HepG2 (cell line): Measurements from ENCODE around the gene EPG5. TPM values are rescaled to one million over a fixed set of nuclear protein-coding genes. Genes with fewer than 3 reads are reported as not detected.

Experiments used
- ATAC-seq: fragments of 200-7000 bp; cut with Tn5 transposase; 3 replicates; pipeline ENCODE4 v1.9.1; 2020; ENCODE audit warnings: mild to moderate bottlenecking, moderate library complexity
- BruUV-seq: library from RNA; stranded (reverse); fragments of 400-500 nt; replicated peaks from 2 replicates; lab custom pipeline; 2021; lab: Mats Ljungman, UMichigan
- CTCF ChIA-PET: fragments of 300-600 bp; formaldehyde crosslinking; extraction: SDS; loops from one replicate; lab custom pipeline; 2021; ENCODE audit warnings: low total read pairs, inconsistent platforms, low intra/inter-chr PET ratio; lab: Yijun Ruan, JAX
- POLR2A ChIA-PET: fragments of 350-600 bp; sonication (Branson Sonifier 250); formaldehyde crosslinking; loops from one replicate; lab custom pipeline; 2020; ENCODE audit warnings: antibody characterized with exemption, inconsistent platforms; lab: Yijun Ruan, JAX
- DNase-seq: peaks from one replicate; pipeline ENCODE4 v3.0.0-alpha.2; 2015; ENCODE audit warnings: low spot score
- FAIRE-seq: peaks from 3 replicates; lab custom pipeline; 2011; peaks lifted over from hg19 to GRCh38; lab: Jason Lieb, UNC
- H2AFZ ChIP-seq: one replicate; pipeline ENCODE4 v1.6.1; 2011; ENCODE audit warnings: low read length, inconsistent platforms
- H3K27ac ChIP-seq: fragments of 300-600 bp; 3 replicates; pipeline ENCODE4 v1.8.0; 2011; ENCODE audit warnings: mixed run types, mild to moderate bottlenecking, mixed read lengths, low read length, inconsistent platforms; ENCODE audit not compliant: insufficient read depth; ENCODE audit errors: extremely low read length
- H3K27me3 ChIP-seq, 2 experiments: fragments of 200-600 bp in 1 of 2; 2 replicates in 1 of 2; 3 replicates in 1 of 2; pipeline versions ENCODE4 v1.6.0 to v1.8.0; 2011; ENCODE audit warnings: low read length in 2 of 2, mild to moderate bottlenecking in 2 of 2, moderate library complexity in 2 of 2, inconsistent platforms in 1 of 2; ENCODE audit not compliant: insufficient read depth in 2 of 2, control insufficient read depth in 1 of 2
- H3K36me3 ChIP-seq, 2 experiments: fragments of 200-600 bp in 1 of 2; replicated peaks in 1 of 2; 2 replicates in 1 of 2; 3 replicates in 1 of 2; pipeline versions ENCODE4 v1.5.1 to v1.8.0; 2011; ENCODE audit warnings: low read length in 2 of 2, inconsistent platforms in 1 of 2; ENCODE audit not compliant: insufficient read depth in 2 of 2, control insufficient read depth in 1 of 2
- H3K4me1 ChIP-seq: 2 replicates; pipeline ENCODE4 v1.5.1; 2012; ENCODE audit warnings: low read length, inconsistent platforms; ENCODE audit not compliant: insufficient read depth
- H3K4me2 ChIP-seq: 2 replicates; pipeline ENCODE4 v1.6.0; 2011; ENCODE audit warnings: low read depth, low read length, inconsistent platforms
- H3K4me3 ChIP-seq, 3 experiments: fragments of 200-600 bp in 1 of 3; sonication (generic), shearing (Covaris generic) in 1 of 3; replicated peaks in 1 of 3; 2 replicates each; pipeline ENCODE4 v1.5.1; 2011 to 2016; ENCODE audit warnings: low read length in 3 of 3, inconsistent platforms in 2 of 3, low read depth in 2 of 3, mild to moderate bottlenecking in 2 of 3, control low read depth in 1 of 3, mixed read lengths in 1 of 3; ENCODE audit not compliant: insufficient read depth in 1 of 3
- H3K79me2 ChIP-seq: one replicate; pipeline ENCODE4 v1.6.1; 2011; ENCODE audit warnings: low read length, inconsistent platforms; ENCODE audit not compliant: insufficient read depth
- H3K9ac ChIP-seq: 2 replicates; pipeline ENCODE4 v1.6.0; 2011; ENCODE audit warnings: mild to moderate bottlenecking, low read depth, low read length, inconsistent platforms; ENCODE audit not compliant: insufficient read depth
- H3K9me3 ChIP-seq: 2 replicates; pipeline ENCODE4 v1.5.1; 2012; ENCODE audit warnings: mild to moderate bottlenecking, low read length
- H4K20me1 ChIP-seq: 2 replicates; pipeline ENCODE4 v1.6.0; 2011; ENCODE audit warnings: inconsistent platforms, mild to moderate bottlenecking, low read length, moderate library complexity; ENCODE audit not compliant: insufficient read depth
- CBFB ChIP-seq: sonication (generic); formaldehyde crosslinking; IDR thresholded peaks from 2 replicates; pipeline ENCODE4 v1.4.0; 2020; ENCODE audit warnings: missing genetic modification reagents
- EEA1 ChIP-seq: sonication (generic); formaldehyde crosslinking; IDR thresholded peaks from 2 replicates; pipeline ENCODE4 v1.5.1; 2020; ENCODE audit warnings: mild to moderate bottlenecking, missing genetic modification reagents, borderline replicate concordance
- ERF ChIP-seq: IDR thresholded peaks from 2 replicates; pipeline ENCODE4 v1.6.1; 2018; ENCODE audit warnings: missing biosample characterization, missing genetic modification reagents
- GTF2F1 ChIP-seq: fragments of 150-350 bp; IDR thresholded peaks from 2 replicates; pipeline ENCODE4 v1.6.1; 2014; ENCODE audit warnings: low read length
- PITX1 ChIP-seq: sonication (generic); formaldehyde crosslinking; IDR thresholded peaks from 2 replicates; pipeline ENCODE4 v1.5.1; 2020; ENCODE audit warnings: mild to moderate bottlenecking, missing genetic modification reagents
- RBAK ChIP-seq: sonication (generic); formaldehyde crosslinking; IDR thresholded peaks from 2 replicates; pipeline ENCODE4 v1.5.1; 2020; ENCODE audit warnings: mild to moderate bottlenecking, missing genetic modification reagents
- SNAPC2 ChIP-seq: sonication (generic); formaldehyde crosslinking; IDR thresholded peaks from 2 replicates; pipeline ENCODE4 v1.8.1; 2022; ENCODE audit warnings: mild to moderate bottlenecking, missing genetic modification reagents
- ZMYM4 ChIP-seq: sonication (generic); formaldehyde crosslinking; IDR thresholded peaks from 2 replicates; pipeline ENCODE4 v1.8.1; 2023; ENCODE audit warnings: mild to moderate bottlenecking, missing genetic modification reagents
- ZNF530 ChIP-seq: sonication (generic); formaldehyde crosslinking; IDR thresholded peaks from 2 replicates; pipeline ENCODE4 v1.5.0; 2020; ENCODE audit warnings: low read depth, mild to moderate bottlenecking, missing genetic modification reagents
- ZNF839 ChIP-seq: sonication (generic); formaldehyde crosslinking; IDR thresholded peaks from 2 replicates; pipeline ENCODE4 v1.4.0; 2020; ENCODE audit warnings: missing genetic modification reagents, mild to moderate bottlenecking, borderline replicate concordance
- WGBS: methylation state at CpG from one replicate; pipeline ENCODE4 v1.1.6; 2017; ENCODE audit warnings: low lambda C conversion rate; 5-methylcytosine and 5-hydroxymethylcytosine counted together
- in situ Hi-C: cut with HindIII; loops from 2 replicates; pipeline ENCODE4 v1.10.0; 2017; ENCODE audit warnings: low pct_unique_long_range_greater_than_20kb; ENCODE audit not compliant: extremely low pct_ligation_motif_present
- intact Hi-C: fragments of 100-400 bp; cut with micrococcal nuclease; formaldehyde crosslinking; loops from one replicate; pipeline ENCODE4 v1.10.0; 2022; ENCODE audit not compliant: unreplicated experiment
- polyA plus RNA-seq, 8 experiments: library from polyadenylated mRNA; depleted of rRNA in 3 of 8; stranded (reverse) in 7 of 8; unstranded in 1 of 8; fragments of >200 nt; fragmentation: Illumina TruSeq in 4 of 8; extraction: Trizol in 4 of 8; gene quantifications; 2 replicates each; pipeline versions ENCODE4 v1.2.1 to v1.2.3, GENCODE V29; 2011 to 2016; ENCODE audit warnings: low read depth in 4 of 8, missing spikeins in 1 of 8, mixed read lengths in 1 of 8; ENCODE audit not compliant: insufficient read depth in 1 of 8
- total RNA-seq, 5 experiments: library from RNA; depleted of rRNA; stranded (reverse); fragments of >200 nt; fragmentation: Illumina TruSeq; extraction: Trizol; gene quantifications; 2 replicates each; pipeline ENCODE4 v1.2.3, GENCODE V29; 2016; ENCODE audit warnings: low read depth in 1 of 5
- TF ChIP-seq, protein P1 (sequence below): sonication (generic); formaldehyde crosslinking; IDR thresholded peaks from 2 replicates; pipeline ENCODE4 v1.4.0; 2020; ENCODE audit warnings: mild to moderate bottlenecking, missing genetic modification reagents, borderline replicate concordance
- TF ChIP-seq, protein P2 (sequence below): IDR thresholded peaks from 2 replicates; pipeline ENCODE4 v1.6.1; 2018; ENCODE audit warnings: missing genetic modification reagents, mild to moderate bottlenecking, missing compliant biosample characterization
- TF ChIP-seq, protein P3 (sequence below): sonication (generic); formaldehyde crosslinking; IDR thresholded peaks from 2 replicates; pipeline ENCODE4 v1.8.1; 2023; ENCODE audit warnings: missing genetic modification reagents, inconsistent platforms, borderline replicate concordance
- TF ChIP-seq, protein P4 (sequence below): IDR thresholded peaks from 2 replicates; pipeline ENCODE4 v1.6.1; 2012; ENCODE audit warnings: low read depth, low read length, improper control_type of control experiment

The EPG5 gene
- total and polyA plus RNA-seq, 2 of the 13 experiments (the other 11 are each of a cell fraction or from before 2014, with no cell fraction given) = 6.7 to 9.3 TPM

DNA sequence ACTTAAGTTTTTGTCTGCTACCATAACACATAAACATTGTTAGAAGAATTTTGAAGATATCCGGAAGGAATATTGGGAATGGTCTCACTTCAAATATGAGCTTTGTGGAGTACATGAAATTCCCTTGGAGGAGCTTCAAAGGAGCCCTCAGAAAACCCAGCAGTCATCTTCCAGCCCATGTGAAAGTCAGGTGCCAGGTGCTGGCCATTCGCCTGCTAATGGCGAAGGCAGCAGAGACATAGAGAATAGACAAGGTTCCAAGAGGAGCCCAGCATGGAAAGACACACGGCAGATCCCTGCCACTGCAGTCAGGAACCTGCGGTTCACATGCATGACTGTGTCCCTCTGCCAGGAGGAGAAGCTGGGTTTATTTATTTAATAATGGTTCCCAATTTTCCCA lies 40.0 kb upstream of the EPG5 start:
- Histone ChIP-seq H3K36me3 (no peaks in the 10 kb centered on the region), H3K9me3 (no peaks in the 10 kb centered on the region), H2AFZ (no peak overlapping the region), H3K27me3 (peaks cover 0 to 4% of the 10 kb centered on the region in 2 experiments; a peak in 1 of 5 replicates), H4K20me1 (no peaks in the 10 kb centered on the region), H3K4me1 (no peaks in the 10 kb centered on the region), H3K4me3 (no peak overlapping the region), H3K9ac (no peak overlapping the region), H3K79me2 (no peaks in the 10 kb centered on the region), H3K27ac (no peak overlapping the region), H3K4me2 (no peak overlapping the region)
- WGBS = 87% methylated on average over 3 of the region's 5 CpGs
- no peak for FAIRE-seq
- intact Hi-C loops (no loop called here), in situ Hi-C loops (no loop called here)
- BruUV-seq = no TSS peak
- CTCF ChIA-PET = no interaction called here
- ATAC-seq = no peak
- no peak for TF ChIP-seq ERF (CRISPR knock-in tag)
- POLR2A ChIA-PET = no interaction called here
- no peak for DNase-seq

DNA sequence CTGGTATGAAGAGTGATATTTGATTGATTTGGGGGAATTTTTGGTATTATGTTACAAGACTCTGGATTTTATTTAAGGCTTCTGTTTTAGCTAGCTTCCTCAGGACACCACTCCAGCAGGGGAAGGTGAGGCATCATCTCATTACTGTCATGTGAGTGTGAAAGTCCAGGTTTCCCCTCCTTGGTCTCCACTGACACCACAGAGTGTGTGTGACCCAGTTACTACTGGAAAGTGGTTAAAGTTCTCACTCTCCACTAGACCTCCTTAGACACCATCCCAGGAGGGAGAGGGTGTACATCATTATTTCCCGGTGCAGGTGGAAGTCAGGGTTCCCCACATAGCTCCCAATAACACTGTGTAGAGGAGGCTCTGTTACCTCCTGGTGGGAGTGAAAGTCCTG lies 35.8 kb upstream of the EPG5 start:
- DNase-seq (no peak), FAIRE-seq (no peak), ATAC-seq (no peak)
- no peak overlapping the region for H3K9ac ChIP-seq
- no peaks in the 10 kb centered on the region for H3K9me3 ChIP-seq
- no peak overlapping the region for H3K4me3 ChIP-seq
- in situ Hi-C loops = no loop called here
- H3K4me2 ChIP-seq = no peak overlapping the region
- CTCF ChIA-PET = no interaction called here
- POLR2A ChIA-PET = no interaction called here
- H4K20me1 ChIP-seq = no peaks in the 10 kb centered on the region
- H2AFZ ChIP-seq = no peak overlapping the region
- H3K79me2 ChIP-seq = no peaks in the 10 kb centered on the region
- H3K27me3 ChIP-seq = no peaks in the 10 kb centered on the region
- no peaks in the 10 kb centered on the region for H3K36me3 ChIP-seq
- no peaks in the 10 kb centered on the region for H3K4me1 ChIP-seq
- H3K27ac ChIP-seq = no peak overlapping the region
- WGBS = 100% methylated on average over 1 of the region's 1 CpG
- intact Hi-C loops = no loop called here
- BruUV-seq = no TSS peak
- TF ChIP-seq GTF2F1 (no peak), EEA1 (CRISPR knock-in tag) (no peak), SNAPC2 (no peak), PITX1 (CRISPR knock-in tag) (no peak), CBFB (CRISPR knock-in tag) (no peak), RBAK (CRISPR knock-in tag) (no peak), ZNF530 (CRISPR knock-in tag) (no peak), ZNF839 (no peak), ZMYM4 (CRISPR knock-in tag) (no peak)
- TF ChIP-seq, protein P1, sequence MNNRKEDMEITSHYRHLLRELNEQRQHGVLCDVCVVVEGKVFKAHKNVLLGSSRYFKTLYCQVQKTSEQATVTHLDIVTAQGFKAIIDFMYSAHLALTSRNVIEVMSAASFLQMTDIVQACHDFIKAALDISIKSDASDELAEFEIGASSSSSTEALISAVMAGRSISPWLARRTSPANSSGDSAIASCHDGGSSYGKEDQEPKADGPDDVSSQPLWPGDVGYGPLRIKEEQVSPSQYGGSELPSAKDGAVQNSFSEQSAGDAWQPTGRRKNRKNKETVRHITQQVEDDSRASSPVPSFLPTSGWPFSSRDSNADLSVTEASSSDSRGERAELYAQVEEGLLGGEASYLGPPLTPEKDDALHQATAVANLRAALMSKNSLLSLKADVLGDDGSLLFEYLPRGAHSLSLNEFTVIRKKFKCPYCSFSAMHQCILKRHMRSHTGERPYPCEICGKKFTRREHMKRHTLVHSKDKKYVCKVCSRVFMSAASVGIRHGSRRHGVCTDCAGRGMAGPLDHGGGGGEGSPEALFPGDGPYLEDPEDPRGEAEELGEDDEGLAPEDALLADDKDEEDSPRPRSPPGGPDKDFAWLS (CRISPR knock-in tag) = no peak
- TF ChIP-seq, protein P2, sequence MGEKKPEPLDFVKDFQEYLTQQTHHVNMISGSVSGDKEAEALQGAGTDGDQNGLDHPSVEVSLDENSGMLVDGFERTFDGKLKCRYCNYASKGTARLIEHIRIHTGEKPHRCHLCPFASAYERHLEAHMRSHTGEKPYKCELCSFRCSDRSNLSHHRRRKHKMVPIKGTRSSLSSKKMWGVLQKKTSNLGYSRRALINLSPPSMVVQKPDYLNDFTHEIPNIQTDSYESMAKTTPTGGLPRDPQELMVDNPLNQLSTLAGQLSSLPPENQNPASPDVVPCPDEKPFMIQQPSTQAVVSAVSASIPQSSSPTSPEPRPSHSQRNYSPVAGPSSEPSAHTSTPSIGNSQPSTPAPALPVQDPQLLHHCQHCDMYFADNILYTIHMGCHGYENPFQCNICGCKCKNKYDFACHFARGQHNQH (CRISPR knock-in tag) = no peak
- TF ChIP-seq, protein P3, sequence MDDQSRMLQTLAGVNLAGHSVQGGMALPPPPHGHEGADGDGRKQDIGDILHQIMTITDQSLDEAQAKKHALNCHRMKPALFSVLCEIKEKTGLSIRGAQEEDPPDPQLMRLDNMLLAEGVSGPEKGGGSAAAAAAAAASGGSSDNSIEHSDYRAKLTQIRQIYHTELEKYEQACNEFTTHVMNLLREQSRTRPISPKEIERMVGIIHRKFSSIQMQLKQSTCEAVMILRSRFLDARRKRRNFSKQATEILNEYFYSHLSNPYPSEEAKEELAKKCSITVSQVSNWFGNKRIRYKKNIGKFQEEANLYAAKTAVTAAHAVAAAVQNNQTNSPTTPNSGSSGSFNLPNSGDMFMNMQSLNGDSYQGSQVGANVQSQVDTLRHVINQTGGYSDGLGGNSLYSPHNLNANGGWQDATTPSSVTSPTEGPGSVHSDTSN (CRISPR knock-in tag) = no peak
- TF ChIP-seq, protein P4, sequence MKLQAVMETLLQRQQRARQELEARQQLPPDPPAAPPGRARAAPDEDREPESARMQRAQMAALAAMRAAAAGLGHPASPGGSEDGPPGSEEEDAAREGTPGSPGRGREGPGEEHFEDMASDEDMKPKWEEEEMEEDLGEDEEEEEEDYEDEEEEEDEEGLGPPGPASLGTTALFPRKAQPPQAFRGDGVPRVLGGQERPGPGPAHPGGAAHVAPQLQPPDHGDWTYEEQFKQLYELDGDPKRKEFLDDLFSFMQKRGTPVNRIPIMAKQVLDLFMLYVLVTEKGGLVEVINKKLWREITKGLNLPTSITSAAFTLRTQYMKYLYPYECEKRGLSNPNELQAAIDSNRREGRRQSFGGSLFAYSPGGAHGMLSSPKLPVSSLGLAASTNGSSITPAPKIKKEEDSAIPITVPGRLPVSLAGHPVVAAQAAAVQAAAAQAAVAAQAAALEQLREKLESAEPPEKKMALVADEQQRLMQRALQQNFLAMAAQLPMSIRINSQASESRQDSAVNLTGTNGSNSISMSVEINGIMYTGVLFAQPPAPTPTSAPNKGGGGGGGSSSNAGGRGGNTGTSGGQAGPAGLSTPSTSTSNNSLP = no peak
